SK-N-MC (cell line): ENCODE results near the gene GJA8.
"Not testable (repeated sequence)": the region's sequence is repeated elsewhere in the genome, so short reads cannot be mapped to it uniquely, and the experiment has no call there.

Experiments
- EZH2 ChIP-seq: fragments of 200-600 bp; sonication (generic); IDR thresholded peaks from one replicate; pipeline ENCODE4 v1.6.1; 2017; ENCODE audit warnings: antibody characterized with exemption
- POLR2AphosphoS5 ChIP-seq: IDR thresholded peaks from 2 replicates; pipeline ENCODE4 v1.6.1; 2012; ENCODE audit warnings: mild to moderate bottlenecking, low read depth, low read length, borderline replicate concordance

DNA sequence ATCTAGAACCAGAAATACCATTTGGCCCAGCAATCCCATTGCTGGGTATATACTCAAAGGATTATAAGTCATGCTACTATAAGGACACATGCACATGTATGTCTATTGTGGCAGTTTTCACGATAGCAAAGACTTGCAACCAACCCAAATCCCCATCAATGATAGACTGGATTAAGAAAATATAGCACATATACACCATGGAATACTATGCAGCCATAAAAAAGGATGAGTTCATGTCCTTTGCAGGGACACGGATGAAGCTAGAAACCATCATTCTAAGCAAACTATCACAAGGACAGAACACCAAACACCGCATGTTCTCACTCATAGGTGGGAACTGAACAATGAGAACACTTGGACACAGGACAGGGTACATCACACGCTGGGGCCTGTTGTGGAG, 35.4 kb upstream of the GJA8 start:
- TF ChIP-seq EZH2, POLR2AphosphoS5: not testable (repeated sequence)
